Adrenal gland (tissue), 12 donors: Measurements from ENCODE around the gene PNPLA5. TPM values are rescaled to one million over a fixed set of nuclear protein-coding genes. Genes with fewer than 3 reads are reported as not detected.

Source experiments
- DNase-seq, 7 donors: peaks; one replicate each; pipeline ENCODE4 v3.0.0-alpha.2; 2019 to 2020
- H3K27ac ChIP-seq, 5 donors: fragments of 200-600 bp; sonication (generic) in 4 of 5; 1 replicate in 3 of 5; 2 replicates in 2 of 5; pipeline versions ENCODE4 v1.5.1 to v1.8.0; 2016 to 2020; ENCODE audit warnings: mild to moderate bottlenecking in 1 of 5
- H3K27me3 ChIP-seq: fragments of 200-600 bp; 2 replicates; pipeline ENCODE4 v1.8.0; 2021
- H3K36me3 ChIP-seq, 2 donors: fragments of 200-600 bp; replicated peaks in 1 of 2; 1 replicate in 1 of 2; 2 replicates in 1 of 2; pipeline versions ENCODE4 v1.5.1 to v1.8.0; 2018 to 2022
- H3K4me1 ChIP-seq, 2 donors: fragments of 200-600 bp; replicated peaks in 1 of 2; 1 replicate in 1 of 2; 2 replicates in 1 of 2; pipeline versions ENCODE4 v1.5.1 to v1.8.0; 2018 to 2021
- H3K4me3 ChIP-seq, 4 donors: fragments of 200-600 bp; sonication (generic) in 3 of 4; one replicate each; pipeline ENCODE4 v1.5.1; 2016 to 2018
- H3K9me3 ChIP-seq, 3 donors: fragments of 200-600 bp; sonication (generic) in 1 of 3; replicated peaks in 1 of 3; 1 replicate in 2 of 3; 2 replicates in 1 of 3; pipeline versions ENCODE4 v1.5.1 to v1.8.0; 2016 to 2021
- CTCF ChIP-seq, 6 experiments: fragments of 450-650 bp in 4 of 6; fragments of 200-600 bp in 2 of 6; sonication (generic) in 1 of 6; IDR thresholded peaks; 1 replicate in 5 of 6; 2 replicates in 1 of 6; pipeline versions ENCODE4 v1.5.1 to v1.8.0; 2016 to 2021; ENCODE audit warnings: antibody characterized with exemption in 6 of 6, mild to moderate bottlenecking in 2 of 6, moderate library complexity in 1 of 6
- POLR2A ChIP-seq, 2 donors: fragments of 450-650 bp; IDR thresholded peaks; one replicate each; pipeline ENCODE4 v1.6.1; 2017; ENCODE audit warnings: antibody characterized with exemption in 2 of 2, mild to moderate bottlenecking in 2 of 2, moderate library complexity in 1 of 2
- WGBS, 4 donors: extraction: QIAGEN DNeasy Blood & Tissue Kit in 2 of 4; methylation state at CpG; one replicate each; pipeline versions ENCODE4 v1.1.5 to v1.1.7; 2013 to 2017; 5-methylcytosine and 5-hydroxymethylcytosine counted together
- intact Hi-C, 2 donors: fragments of 100-400 bp; cut with DNase I; formaldehyde crosslinking; loops; one replicate each; pipeline versions ENCODE4 v1.14.1 to v1.15.0; 2022 to 2023
- polyA plus RNA-seq, 3 donors: library from polyadenylated mRNA; stranded (reverse); fragments of 200-250 nt in 2 of 3; fragments of 350-450 nt in 1 of 3; fragmentation: Illumina TruSeq in 1 of 3; extraction: RNeasy Lipid Tissue Mini Kit (QIAGEN cat#74804) in 1 of 3; gene quantifications; one replicate each; pipeline ENCODE4 v1.2.3, GENCODE V29; 2013 to 2014
- total RNA-seq, 9 donors: library from RNA; depleted of rRNA in 4 of 9; stranded (reverse); fragments of >200 nt in 4 of 9; fragments of 120-200 nt in 1 of 9; fragmentation: NEBNext Ultra II Directional in 1 of 9; extraction: Animal tissue kit (Norgen Biotek cat#: 25700) in 1 of 9; gene quantifications; one replicate each; pipeline versions ENCODE4 v1.1.0 to v1.2.4, GENCODE V29; 2013 to 2023
- donor health status: healthy with polysubstance abuse.
- donor health status: Bipolar disorder and iron deficiency.
- donor health status: DM: yes; HTN: yes; CAD: no.
- donor health status: DM: no; HTN: no; CAD: no.
- donor health status: DM: no; HTN: no; CAD: no.
- donor health status: DM: yes; HTN: yes; CAD: no.

Gene PNPLA5
- total and polyA plus RNA-seq, 12 donors, result not detected

- peak in 1 of 7 donors; percentile 2 for DNase-seq
Observed at GRCh38 chr22:43846966-43847365, 44.8 kb downstream of the PNPLA5 start.

GRCh38 chr22:43845981-43846380, 45.8 kb downstream of the PNPLA5 start:
- Histone ChIP-seq H3K27ac (no peak overlapping the region), H3K27me3 (no peaks in the 10 kb centered on the region), H3K9me3 (no peaks in the 10 kb centered on the region), H3K4me1 (no peaks in the 10 kb centered on the region), H3K36me3 (no peaks in the 10 kb centered on the region), H3K4me3 (no peak overlapping the region)
- intact Hi-C loops, result no loop called here
- WGBS, 4 donors, result 68 to 82% (median 79%) methylated on average over 11 of the region's 11 CpGs
- no peak for TF ChIP-seq CTCF (IDR thresholded peaks at IDR 0.05)
- no peak for TF ChIP-seq POLR2A (IDR thresholded peaks at IDR 0.05)
- no peak for DNase-seq

More at GRCh38 chr22:43846966-43847365, 44.8 kb downstream of the PNPLA5 start:
- Histone ChIP-seq H3K9me3 (no peaks in the 10 kb centered on the region), H3K36me3 (no peaks in the 10 kb centered on the region), H3K27ac (no peak overlapping the region), H3K27me3 (no peaks in the 10 kb centered on the region), H3K4me1 (no peaks in the 10 kb centered on the region), H3K4me3 (no peak overlapping the region)
- 60 to 75% (median 72%) methylated on average over 11 of the region's 11 CpGs for WGBS, 4 donors
- TF ChIP-seq POLR2A (IDR thresholded peaks at IDR 0.05), result no peak
- TF ChIP-seq CTCF (IDR thresholded peaks at IDR 0.05), result no peak
- intact Hi-C loops, result no loop called here

GRCh38 chr22:43844560-43845545, 47.0 kb downstream of the PNPLA5 start:
- intact Hi-C loops, result no loop called here
- Histone ChIP-seq H3K27ac (peak overlapping the region in 1 of 5 donors; percentile 41), H3K4me1 (no peaks in the 10 kb centered on the region), H3K9me3 (no peaks in the 10 kb centered on the region), H3K36me3 (no peaks in the 10 kb centered on the region), H3K27me3 (no peaks in the 10 kb centered on the region), H3K4me3 (no peak overlapping the region)
- TF ChIP-seq CTCF (IDR thresholded peaks at IDR 0.05) (no peak), POLR2A (IDR thresholded peaks at IDR 0.05) (no peak)
- 76 to 85% (median 84%) methylated on average over 13 to 31 of the region's 31 CpGs for WGBS, 4 donors
- DNase-seq, result no peak

- no peaks in the 10 kb centered on the region for H3K4me1 ChIP-seq
- TF ChIP-seq POLR2A (IDR thresholded peaks at IDR 0.05) (no peak), CTCF (IDR thresholded peaks at IDR 0.05) (no peak)
- H3K9me3 ChIP-seq, result no peaks in the 10 kb centered on the region
- H3K27me3 ChIP-seq, result no peaks in the 10 kb centered on the region
- H3K27ac ChIP-seq, result peak overlapping the region in 1 of 5 donors; percentile 41
- no peaks in the 10 kb centered on the region for H3K36me3 ChIP-seq
- DNase-seq, result peak in 1 of 7 donors; percentile 86
- H3K4me3 ChIP-seq, result no peak overlapping the region
- WGBS, 4 donors, result 74 to 82% (median 79%) methylated on average over 13 to 21 of the region's 21 CpGs
- intact Hi-C loops, result no loop called here
Observed at GRCh38 chr22:43843783-43844530, 47.9 kb downstream of the PNPLA5 start.
